Left lung (tissue), 10 donors: ENCODE data around the gene COX7A2. TPM values are rescaled to one million over a fixed set of nuclear protein-coding genes. Genes with fewer than 3 reads are reported as not detected.

Experiments
- ATAC-seq: fragments of 200-7000 bp; cut with Tn5 transposase; one replicate; pipeline ENCODE4 v1.9.1; 2020; ENCODE audit warnings: moderate library complexity
- DNase-seq, 4 donors: peaks; one replicate each; pipeline ENCODE4 v3.0.0-alpha.2; 2013 to 2020
- H3K27ac ChIP-seq, 2 donors: fragments of 200-600 bp; sonication (generic) in 1 of 2; one replicate each; pipeline versions ENCODE4 v1.5.0 to v1.8.0; 2020 to 2021
- H3K27me3 ChIP-seq, 2 donors: fragments of 200-600 bp; sonication (generic) in 1 of 2; one replicate each; pipeline versions ENCODE4 v1.5.0 to v1.8.0; 2020 to 2021
- H3K36me3 ChIP-seq, 2 donors: fragments of 200-600 bp; sonication (generic) in 1 of 2; one replicate each; pipeline versions ENCODE4 v1.5.0 to v1.8.0; 2020 to 2021
- H3K4me1 ChIP-seq, 2 donors: fragments of 200-600 bp; one replicate each; pipeline ENCODE4 v1.8.0; 2021
- H3K4me3 ChIP-seq, 2 donors: fragments of 200-600 bp; sonication (generic) in 1 of 2; one replicate each; pipeline versions ENCODE4 v1.5.0 to v1.8.0; 2020 to 2021; ENCODE audit warnings: mild to moderate bottlenecking in 1 of 2
- H3K9me3 ChIP-seq, 2 donors: fragments of 200-600 bp; sonication (generic) in 1 of 2; one replicate each; pipeline versions ENCODE4 v1.5.0 to v1.8.0; 2020 to 2021
- intact Hi-C, 2 donors: fragments of 100-400 bp; cut with DNase I; formaldehyde crosslinking; loops; one replicate each; pipeline versions ENCODE4 v1.11.2 to v1.14.2; 2022
- polyA plus RNA-seq, 6 donors: library from polyadenylated mRNA; unstranded; fragments of 120-200 nt; gene quantifications; one replicate each; pipeline ENCODE4 v1.2.1, GENCODE V29; 2013; ENCODE audit not compliant: insufficient read length in 6 of 6
- total RNA-seq, 2 donors: library from RNA; stranded (reverse); fragmentation: NEBNext Ultra II Directional; extraction: Animal tissue kit (Norgen Biotek cat#: 25700); gene quantifications; one replicate each; pipeline ENCODE4 v1.2.1, GENCODE V29; 2021
- TF ChIP-seq, protein P1 (sequence below), 2 donors: fragments of 200-600 bp; sonication (generic) in 1 of 2; IDR thresholded peaks; one replicate each; pipeline versions ENCODE4 v1.5.0 to v1.8.0; 2021; ENCODE audit warnings: antibody characterized with exemption in 2 of 2
- donor health status: DM: no; HTN: yes; CAD: no.
- donor health status: DM: no; HTN: no; CAD: no.

The COX7A2 gene
- total and polyA plus RNA-seq, 8 donors = 188 to 322 (median 215) TPM

DNA sequence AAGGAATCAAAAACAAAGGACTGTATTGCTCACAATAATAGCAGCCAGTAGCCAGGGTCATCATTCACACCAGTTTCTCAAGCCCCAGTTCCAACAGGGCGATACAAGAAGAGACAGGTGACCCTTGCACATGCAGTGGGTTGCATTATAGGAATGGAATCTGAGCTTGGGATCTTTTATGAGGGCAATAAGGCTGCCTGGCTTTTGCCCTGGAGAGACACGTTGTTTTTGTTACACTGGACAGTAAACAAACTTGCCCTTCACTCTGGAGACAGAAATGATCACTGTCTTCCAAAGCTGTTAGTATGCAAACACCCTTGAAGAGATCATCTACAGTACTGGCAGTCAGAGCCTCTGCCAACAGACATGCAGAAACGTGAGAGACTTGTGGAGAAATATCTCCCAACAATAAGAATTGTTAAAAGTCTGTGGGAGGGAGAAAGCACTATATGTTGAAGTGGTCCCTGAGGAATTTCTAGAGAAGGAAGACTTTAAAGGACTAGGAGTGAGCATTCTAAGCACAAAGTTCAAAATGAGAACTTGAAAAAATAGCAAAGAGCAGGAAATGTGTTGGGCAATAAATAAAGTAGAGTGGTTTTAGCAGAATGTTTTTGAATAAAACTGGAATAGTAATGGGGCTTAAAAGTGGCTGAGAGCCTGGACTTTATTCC lies 31.5 kb downstream of the COX7A2 start:
- peaks cover 6 to 15% of the 10 kb centered on the region in 2 donors for H3K4me1 ChIP-seq
- intact Hi-C loops = no loop called here
- ATAC-seq = no peak
- TF ChIP-seq, protein P1, sequence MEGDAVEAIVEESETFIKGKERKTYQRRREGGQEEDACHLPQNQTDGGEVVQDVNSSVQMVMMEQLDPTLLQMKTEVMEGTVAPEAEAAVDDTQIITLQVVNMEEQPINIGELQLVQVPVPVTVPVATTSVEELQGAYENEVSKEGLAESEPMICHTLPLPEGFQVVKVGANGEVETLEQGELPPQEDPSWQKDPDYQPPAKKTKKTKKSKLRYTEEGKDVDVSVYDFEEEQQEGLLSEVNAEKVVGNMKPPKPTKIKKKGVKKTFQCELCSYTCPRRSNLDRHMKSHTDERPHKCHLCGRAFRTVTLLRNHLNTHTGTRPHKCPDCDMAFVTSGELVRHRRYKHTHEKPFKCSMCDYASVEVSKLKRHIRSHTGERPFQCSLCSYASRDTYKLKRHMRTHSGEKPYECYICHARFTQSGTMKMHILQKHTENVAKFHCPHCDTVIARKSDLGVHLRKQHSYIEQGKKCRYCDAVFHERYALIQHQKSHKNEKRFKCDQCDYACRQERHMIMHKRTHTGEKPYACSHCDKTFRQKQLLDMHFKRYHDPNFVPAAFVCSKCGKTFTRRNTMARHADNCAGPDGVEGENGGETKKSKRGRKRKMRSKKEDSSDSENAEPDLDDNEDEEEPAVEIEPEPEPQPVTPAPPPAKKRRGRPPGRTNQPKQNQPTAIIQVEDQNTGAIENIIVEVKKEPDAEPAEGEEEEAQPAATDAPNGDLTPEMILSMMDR (IDR thresholded peaks at IDR 0.05) = no peak
- H3K36me3 ChIP-seq = no peaks in the 10 kb centered on the region
- DNase-seq = no peak
- peaks cover 2 to 21% of the 10 kb centered on the region in 2 donors for H3K27me3 ChIP-seq
- no peak overlapping the region for H3K27ac ChIP-seq
- no peak overlapping the region for H3K4me3 ChIP-seq
- H3K9me3 ChIP-seq = no peaks in the 10 kb centered on the region

DNA sequence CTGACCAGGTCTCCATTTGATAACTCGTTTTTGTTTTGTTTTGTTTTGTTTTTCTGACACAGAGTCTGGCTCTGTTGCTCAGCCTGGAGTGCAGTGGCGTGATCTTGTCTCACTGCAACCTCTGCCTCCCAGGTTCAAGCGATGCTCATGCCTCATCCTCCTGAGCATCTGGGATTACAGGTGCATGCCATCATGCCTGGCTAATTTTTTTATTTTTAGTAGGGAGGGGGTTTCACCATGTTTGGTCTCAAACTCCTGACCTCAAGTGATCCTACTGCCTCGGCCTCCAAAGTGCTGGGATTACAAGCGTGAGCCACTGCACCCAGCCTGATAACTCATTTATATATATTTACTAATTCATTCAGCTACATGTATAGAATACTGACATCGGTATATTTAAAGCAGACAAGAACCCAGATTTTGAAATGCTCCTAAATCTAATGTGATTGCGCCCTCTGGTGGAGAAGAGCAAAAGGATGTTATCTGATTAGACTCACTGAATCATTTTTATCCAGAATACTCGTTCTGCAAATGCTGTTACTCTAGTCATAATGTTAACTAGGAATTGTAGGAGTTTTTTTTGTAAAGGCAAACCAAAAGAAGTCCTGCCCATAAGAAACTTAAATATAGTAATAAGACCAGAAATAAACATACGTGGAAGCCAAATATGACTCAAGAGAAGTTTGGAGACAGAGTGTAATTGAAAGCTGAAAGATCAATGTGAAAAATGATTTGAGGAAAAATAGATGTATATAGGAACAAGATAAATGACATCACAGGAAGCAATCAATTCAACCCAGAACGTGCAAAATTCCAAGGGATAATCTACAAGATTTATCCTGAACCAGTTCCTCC lies 32.5 kb downstream of the COX7A2 start:
- Histone ChIP-seq H3K36me3 (no peaks in the 10 kb centered on the region), H3K9me3 (no peaks in the 10 kb centered on the region), H3K27ac (no peak overlapping the region), H3K4me3 (no peak overlapping the region), H3K27me3 (peaks cover 10 to 30% of the 10 kb centered on the region in 2 donors), H3K4me1 (peaks cover 6 to 20% of the 10 kb centered on the region in 2 donors)
- TF ChIP-seq, protein P1 (IDR thresholded peaks at IDR 0.05) = peak; percentile 69 to 74
- intact Hi-C loops = no loop called here
- ATAC-seq (peak; percentile 49), DNase-seq (peak in 1 of 4 donors; percentile 81)

DNA sequence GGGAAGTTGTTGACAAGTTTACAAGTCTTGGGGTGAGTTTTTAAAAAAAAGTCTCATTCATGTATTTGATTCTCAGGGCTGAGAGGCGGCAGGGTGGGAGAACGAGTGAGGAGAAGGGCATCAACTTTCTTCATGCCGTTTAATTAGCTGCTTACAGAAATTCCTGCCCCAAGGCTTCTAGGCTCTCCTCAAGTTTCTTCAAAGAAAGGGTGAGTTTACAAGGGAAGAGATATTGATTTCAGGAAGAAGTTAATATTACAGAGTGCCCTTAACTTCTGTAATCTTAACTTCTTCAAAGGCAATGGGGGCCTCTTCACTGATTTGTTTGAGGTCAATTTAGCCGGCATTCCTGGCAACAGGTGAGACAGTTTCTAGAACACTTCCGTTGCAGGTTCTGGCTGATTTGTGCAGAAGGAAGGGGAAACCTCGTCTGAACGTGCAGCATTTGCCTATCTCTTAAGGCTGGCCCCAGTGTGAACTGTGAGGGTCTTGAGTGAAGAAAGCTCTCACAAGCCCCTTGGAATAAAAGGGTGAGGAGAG lies 34.3 kb downstream of the COX7A2 start:
- no peak for ATAC-seq
- DNase-seq = no peak

DNA sequence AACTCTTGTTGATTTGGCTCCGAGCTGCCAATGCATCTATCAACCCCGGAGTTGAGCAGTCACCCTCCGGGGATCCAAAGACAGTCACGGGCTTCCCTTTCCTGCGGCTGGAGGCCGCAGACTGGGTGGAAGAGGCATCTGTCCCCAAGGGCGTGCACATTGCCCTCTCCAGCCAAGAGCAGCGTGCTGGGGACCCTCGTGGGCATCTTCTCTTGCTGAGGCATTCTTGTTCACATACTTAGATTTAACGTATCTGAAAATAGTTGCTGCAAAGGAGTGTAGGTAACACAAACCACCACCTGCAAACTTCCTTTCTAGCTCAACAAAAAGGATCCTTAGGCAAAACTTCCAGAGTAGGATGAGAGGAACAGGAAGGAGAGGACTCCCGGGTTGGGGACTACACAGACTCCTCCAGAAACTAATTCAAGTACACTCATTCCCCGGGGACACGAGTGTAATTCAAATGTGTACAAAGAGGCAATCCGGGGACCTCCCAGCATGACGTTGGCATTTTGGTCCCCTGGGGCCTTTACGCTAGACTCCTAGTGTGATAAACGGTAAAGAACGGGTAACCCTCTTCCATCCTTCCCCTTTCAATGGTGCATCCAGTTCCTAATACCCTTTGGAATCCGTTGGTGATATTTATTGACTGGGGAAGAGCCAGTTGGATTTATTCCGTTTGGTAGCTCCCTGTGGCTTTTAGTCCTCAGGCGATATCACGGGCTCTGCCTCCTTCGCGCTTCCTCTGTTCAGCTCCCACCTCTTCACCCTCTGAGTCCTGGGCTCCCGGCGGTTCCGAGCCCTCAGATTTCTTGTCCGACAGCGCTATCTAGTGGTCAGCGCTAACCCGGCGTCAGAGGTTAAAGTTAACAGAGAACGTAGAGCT lies 35.1 kb downstream of the COX7A2 start:
- H3K9me3 ChIP-seq = no peaks in the 10 kb centered on the region
- intact Hi-C loops = loop anchor here in 1 of 2 donors (10.0 kb wide), 2 partner anchors 794 to 1474 kb away; no protein-coding TSS in a partner anchor
- H3K36me3 ChIP-seq = no peaks in the 10 kb centered on the region
- H3K4me1 ChIP-seq = peaks cover 6 to 42% of the 10 kb centered on the region in 2 donors
- no peak overlapping the region for H3K4me3 ChIP-seq
- H3K27me3 ChIP-seq = peaks cover 22 to 56% of the 10 kb centered on the region in 2 donors
- no peak overlapping the region for H3K27ac ChIP-seq
- ATAC-seq = peak; percentile 67
- peak; percentile 80 to 90 (median 86) for DNase-seq
- TF ChIP-seq, protein P1 (IDR thresholded peaks at IDR 0.05) = peak; percentile 74

More for the DNA sequence above, 34.3 kb downstream of the COX7A2 start:
- H3K27me3 ChIP-seq = peaks cover 17 to 49% of the 10 kb centered on the region in 2 donors
- no peaks in the 10 kb centered on the region for H3K36me3 ChIP-seq
- no peak overlapping the region for H3K4me3 ChIP-seq
- H3K4me1 ChIP-seq = peaks cover 6 to 38% of the 10 kb centered on the region in 2 donors
- TF ChIP-seq, protein P1 (IDR thresholded peaks at IDR 0.05) = no peak
- H3K9me3 ChIP-seq = no peaks in the 10 kb centered on the region
- H3K27ac ChIP-seq = no peak overlapping the region
- intact Hi-C loops = loop anchor here in 1 of 2 donors (10.0 kb wide), 2 partner anchors 794 to 1474 kb away; no protein-coding TSS in a partner anchor
